ENCODE measurements around the gene ZNF275. TPM values are rescaled to one million over a fixed set of nuclear protein-coding genes. Genes with fewer than 3 reads are reported as not detected.

ZNF275 gene
- total RNA-seq, 3 donors from 2014 or later, result 8.3 to 13.3 (median 12.8) TPM

DNA sequence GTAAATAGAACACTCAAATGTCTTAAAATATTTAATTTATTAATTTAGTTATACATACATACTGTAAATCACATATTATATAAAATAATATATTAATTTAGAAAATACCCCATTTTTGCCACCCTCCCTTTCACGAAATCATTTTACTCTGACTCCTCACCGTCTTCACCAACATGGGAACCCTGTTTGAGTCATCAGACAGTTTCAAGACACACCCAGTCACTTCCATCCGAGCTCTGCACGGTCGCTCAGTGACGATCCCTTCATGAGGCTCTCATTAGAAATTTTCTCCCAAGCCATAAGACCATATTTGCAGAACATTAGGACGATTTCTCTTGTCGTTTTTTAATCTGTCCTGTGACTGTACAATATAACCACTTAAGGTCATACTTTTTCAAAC, 14.5 kb downstream of the ZNF275 start:
- TF ChIP-seq, protein P1, sequence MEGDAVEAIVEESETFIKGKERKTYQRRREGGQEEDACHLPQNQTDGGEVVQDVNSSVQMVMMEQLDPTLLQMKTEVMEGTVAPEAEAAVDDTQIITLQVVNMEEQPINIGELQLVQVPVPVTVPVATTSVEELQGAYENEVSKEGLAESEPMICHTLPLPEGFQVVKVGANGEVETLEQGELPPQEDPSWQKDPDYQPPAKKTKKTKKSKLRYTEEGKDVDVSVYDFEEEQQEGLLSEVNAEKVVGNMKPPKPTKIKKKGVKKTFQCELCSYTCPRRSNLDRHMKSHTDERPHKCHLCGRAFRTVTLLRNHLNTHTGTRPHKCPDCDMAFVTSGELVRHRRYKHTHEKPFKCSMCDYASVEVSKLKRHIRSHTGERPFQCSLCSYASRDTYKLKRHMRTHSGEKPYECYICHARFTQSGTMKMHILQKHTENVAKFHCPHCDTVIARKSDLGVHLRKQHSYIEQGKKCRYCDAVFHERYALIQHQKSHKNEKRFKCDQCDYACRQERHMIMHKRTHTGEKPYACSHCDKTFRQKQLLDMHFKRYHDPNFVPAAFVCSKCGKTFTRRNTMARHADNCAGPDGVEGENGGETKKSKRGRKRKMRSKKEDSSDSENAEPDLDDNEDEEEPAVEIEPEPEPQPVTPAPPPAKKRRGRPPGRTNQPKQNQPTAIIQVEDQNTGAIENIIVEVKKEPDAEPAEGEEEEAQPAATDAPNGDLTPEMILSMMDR (IDR thresholded peaks at IDR 0.05), result no peak
- TF ChIP-seq POLR2A (IDR thresholded peaks at IDR 0.05), result no peak
- TF ChIP-seq POLR2AphosphoS5 (IDR thresholded peaks at IDR 0.05), result no peak
- no peak for DNase-seq (ENCODE audit: low spot score in 2 of 2)
- Histone ChIP-seq H3K4me1 (no peaks in the 10 kb centered on the region), H3K36me3 (no peaks in the 10 kb centered on the region), H3K27ac (no peak overlapping the region), H3K4me3 (no peak overlapping the region), H3K27me3 (peaks cover 0 to 14% of the 10 kb centered on the region in 2 donors), H3K9me3 (peaks cover 5 to 16% of the 10 kb centered on the region in 2 donors)
- intact Hi-C loops (cut with DNase I; ENCODE audit: low total_unique reads), result no loop called here

DNA sequence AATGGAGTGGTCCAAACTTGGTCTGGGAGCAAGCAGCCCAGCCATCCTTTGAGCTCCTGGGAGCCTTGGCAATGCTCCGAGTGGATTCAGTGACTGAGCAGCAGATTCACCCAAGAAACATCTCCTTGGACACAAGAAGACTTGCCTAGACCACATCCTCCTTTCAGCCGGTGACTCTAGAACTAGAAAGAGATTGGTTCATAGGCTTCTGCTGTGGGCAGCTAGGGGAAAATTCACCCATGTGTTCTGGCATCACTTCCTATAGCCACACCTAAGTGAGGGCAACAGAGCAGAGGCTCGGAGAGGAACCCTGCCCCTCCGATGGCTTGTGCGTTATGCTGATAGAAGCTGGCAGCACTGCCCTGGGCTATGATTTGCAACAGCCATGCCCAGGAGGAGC, 16.0 kb downstream of the ZNF275 start:
- TF ChIP-seq POLR2AphosphoS5 (IDR thresholded peaks at IDR 0.05) (no peak), POLR2A (IDR thresholded peaks at IDR 0.05) (no peak)
- TF ChIP-seq, protein P1 (IDR thresholded peaks at IDR 0.05), result no peak
- Histone ChIP-seq H3K36me3 (no peaks in the 10 kb centered on the region), H3K4me3 (no peak overlapping the region), H3K27me3 (peaks cover 0 to 19% of the 10 kb centered on the region in 2 donors), H3K4me1 (no peaks in the 10 kb centered on the region), H3K9me3 (peaks cover 5 to 16% of the 10 kb centered on the region in 2 donors), H3K27ac (no peak overlapping the region)
- DNase-seq (ENCODE audit: low spot score in 2 of 2), result no peak
- intact Hi-C loops (cut with DNase I; ENCODE audit: low total_unique reads), result no loop called here

DNA sequence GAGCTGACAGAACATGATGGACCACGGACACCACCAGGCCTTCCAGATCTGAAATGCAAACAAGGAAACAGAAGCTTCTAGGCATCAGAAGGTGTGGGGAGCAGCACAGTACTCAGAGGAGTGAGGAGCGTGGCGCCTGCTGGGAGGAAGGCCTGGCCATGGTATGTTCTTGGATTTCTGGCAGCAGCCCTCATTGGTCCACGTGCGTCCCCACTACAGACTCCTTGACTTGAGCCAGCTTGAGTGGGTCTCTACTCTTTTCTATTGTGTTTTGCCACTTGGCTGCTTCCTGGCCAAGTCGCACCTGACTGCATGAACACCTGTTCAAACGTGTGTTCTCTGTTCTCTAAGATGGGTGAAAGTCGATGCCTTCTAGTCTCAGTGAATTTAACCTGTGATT, 18.0 kb downstream of the ZNF275 start:
- intact Hi-C loops (cut with DNase I; ENCODE audit: low total_unique reads), result no loop called here
- Histone ChIP-seq H3K4me1 (no peaks in the 10 kb centered on the region), H3K9me3 (peaks cover 5 to 22% of the 10 kb centered on the region in 2 donors), H3K4me3 (no peak overlapping the region), H3K27me3 (peaks cover 0 to 18% of the 10 kb centered on the region in 2 donors), H3K36me3 (no peaks in the 10 kb centered on the region), H3K27ac (no peak overlapping the region)
- TF ChIP-seq POLR2AphosphoS5 (IDR thresholded peaks at IDR 0.05) (no peak), POLR2A (IDR thresholded peaks at IDR 0.05) (no peak)
- TF ChIP-seq, protein P1 (IDR thresholded peaks at IDR 0.05), result no peak
- no peak for DNase-seq (ENCODE audit: low spot score in 2 of 2)

DNA sequence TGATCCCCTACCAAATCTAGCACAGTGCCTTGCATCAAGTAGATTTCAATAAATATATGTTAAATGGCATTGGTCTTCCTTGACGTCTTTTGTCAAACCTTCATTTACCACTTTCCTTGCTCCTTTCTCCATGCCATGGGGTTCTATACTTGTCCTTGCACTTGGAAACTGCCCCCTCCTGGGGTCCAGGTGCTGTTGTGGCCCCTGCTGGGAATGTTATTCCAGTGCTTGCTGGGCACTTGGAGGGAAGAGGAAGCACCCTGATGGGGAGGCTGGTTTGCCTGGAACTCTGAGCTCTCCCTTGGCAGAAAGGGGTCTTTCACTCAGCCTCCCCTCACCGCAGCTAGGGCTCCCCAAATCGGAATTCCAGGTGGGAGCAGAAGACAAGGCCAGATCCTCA, 18.9 kb downstream of the ZNF275 start:
- peaks cover 2 to 16% of the 10 kb centered on the region in 2 donors for H3K9me3 ChIP-seq
- DNase-seq (ENCODE audit: low spot score in 2 of 2), result no peak
- H3K4me3 ChIP-seq, result no peak overlapping the region
- TF ChIP-seq POLR2A (IDR thresholded peaks at IDR 0.05), result no peak
- TF ChIP-seq, protein P1 (IDR thresholded peaks at IDR 0.05), result no peak
- no peak for TF ChIP-seq POLR2AphosphoS5 (IDR thresholded peaks at IDR 0.05)
- intact Hi-C loops (cut with DNase I; ENCODE audit: low total_unique reads), result no loop called here
- no peaks in the 10 kb centered on the region for H3K36me3 ChIP-seq
- H3K4me1 ChIP-seq, result no peaks in the 10 kb centered on the region
- no peak overlapping the region for H3K27ac ChIP-seq
- peaks cover 0 to 18% of the 10 kb centered on the region in 2 donors for H3K27me3 ChIP-seq

DNA sequence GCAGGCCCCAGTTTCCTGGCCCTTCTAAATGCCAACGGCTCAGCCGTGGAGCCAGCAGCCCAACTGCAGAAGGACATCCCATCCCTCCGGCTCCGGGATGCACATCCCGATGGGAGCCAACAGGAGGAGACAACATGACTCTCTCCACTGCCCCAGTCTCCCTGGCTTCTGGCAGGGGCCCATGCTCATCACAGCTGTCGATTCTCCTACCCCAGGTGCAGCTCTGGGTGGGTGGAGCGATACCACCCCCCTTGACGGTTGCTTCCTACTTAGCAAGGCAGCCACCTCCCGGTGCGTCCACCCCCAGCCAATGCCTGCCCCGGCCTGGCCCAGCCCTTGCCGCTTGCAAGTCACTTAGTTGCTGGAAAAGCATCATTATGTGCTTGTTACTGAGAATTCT, 19.5 kb downstream of the ZNF275 start:
- intact Hi-C loops (cut with DNase I; ENCODE audit: low total_unique reads), result no loop called here
- no peaks in the 10 kb centered on the region for H3K36me3 ChIP-seq
- TF ChIP-seq POLR2AphosphoS5 (IDR thresholded peaks at IDR 0.05) (no peak), POLR2A (IDR thresholded peaks at IDR 0.05) (no peak)
- TF ChIP-seq, protein P1 (IDR thresholded peaks at IDR 0.05), result no peak
- peaks cover 7 to 18% of the 10 kb centered on the region in 2 donors for H3K9me3 ChIP-seq
- H3K4me1 ChIP-seq, result no peaks in the 10 kb centered on the region
- DNase-seq (ENCODE audit: low spot score in 2 of 2), result no peak
- peaks cover 0 to 18% of the 10 kb centered on the region in 2 donors for H3K27me3 ChIP-seq
- no peak overlapping the region for H3K4me3 ChIP-seq
- no peak overlapping the region for H3K27ac ChIP-seq

All from breast epithelium (tissue), 4 donors.